AG04450 (cell line): ENCODE results near the gene FUT6. TPM values are rescaled to one million over a fixed set of nuclear protein-coding genes. Genes with fewer than 3 reads are reported as not detected.

Experiments used
- CTCF ChIA-PET: fragments of 300-600, 350-600 bp; formaldehyde crosslinking; extraction: SDS; loops from one replicate; lab custom pipeline; 2022; ENCODE audit warnings: antibody characterized with exemption, inconsistent platforms; lab: Charles Lee
- POLR2A ChIA-PET: fragments of 350-600 bp; formaldehyde crosslinking; extraction: SDS; loops from one replicate; lab custom pipeline; 2021; ENCODE audit warnings: antibody characterized with exemption, inconsistent platforms; lab: Yijun Ruan, JAX
- DNase-seq: peaks from one replicate; pipeline ENCODE4 v3.0.0-alpha.2; 2011; ENCODE audit warnings: low read depth, low spot score
- H3K27ac ChIP-seq: one replicate; pipeline ENCODE4 v1.5.1; 2012; ENCODE audit warnings: low read depth, low read length, control low read depth
- H3K27me3 ChIP-seq: one replicate; pipeline ENCODE4 v1.6.0; 2012; ENCODE audit warnings: low read length; ENCODE audit not compliant: control insufficient read depth, insufficient read depth
- H3K4me3 ChIP-seq: 2 replicates; pipeline ENCODE4 v1.5.1; 2011; ENCODE audit warnings: mild to moderate bottlenecking, low read depth, low read length, control low read depth
- H3K9me3 ChIP-seq: 2 replicates; pipeline ENCODE4 v1.5.1; 2012; ENCODE audit warnings: low read length; ENCODE audit not compliant: control insufficient read depth, insufficient read depth
- CTCF ChIP-seq: IDR thresholded peaks from 2 replicates; pipeline ENCODE4 v1.5.1; 2011; ENCODE audit warnings: low read depth, low read length, control low read depth, inconsistent platforms
- polyA plus RNA-seq: library from polyadenylated mRNA; depleted of rRNA; stranded (reverse); fragments of >200 nt; gene quantifications from 2 replicates; pipeline ENCODE4 v1.2.3, GENCODE V29; 2011

Gene FUT6
- polyA plus RNA-seq, 1 experiment: not detected

- DNase-seq: no peak
- TF ChIP-seq CTCF: no peak
- POLR2A ChIA-PET: no interaction called here
- no peak overlapping the region for H3K27ac ChIP-seq
- peaks cover 11% of the 10 kb centered on the region for H3K27me3 ChIP-seq
- no peaks in the 10 kb centered on the region; the same call in 1 of the 2 replicates for H3K9me3 ChIP-seq
- CTCF ChIA-PET: interaction anchor here (2.5 kb wide), 1 partner anchor 34 kb away, joined by 10 read pairs; the partner anchor contains the start of gene NRTN
- no peak overlapping the region for H3K4me3 ChIP-seq
These were observed 993 bp downstream of the FUT6 start for GRCh38 chr19:5838353-5839064.

- CTCF ChIA-PET: no interaction called here
These were observed 1.6 kb downstream of the FUT6 start for GRCh38 chr19:5837761-5838352.

DNA sequence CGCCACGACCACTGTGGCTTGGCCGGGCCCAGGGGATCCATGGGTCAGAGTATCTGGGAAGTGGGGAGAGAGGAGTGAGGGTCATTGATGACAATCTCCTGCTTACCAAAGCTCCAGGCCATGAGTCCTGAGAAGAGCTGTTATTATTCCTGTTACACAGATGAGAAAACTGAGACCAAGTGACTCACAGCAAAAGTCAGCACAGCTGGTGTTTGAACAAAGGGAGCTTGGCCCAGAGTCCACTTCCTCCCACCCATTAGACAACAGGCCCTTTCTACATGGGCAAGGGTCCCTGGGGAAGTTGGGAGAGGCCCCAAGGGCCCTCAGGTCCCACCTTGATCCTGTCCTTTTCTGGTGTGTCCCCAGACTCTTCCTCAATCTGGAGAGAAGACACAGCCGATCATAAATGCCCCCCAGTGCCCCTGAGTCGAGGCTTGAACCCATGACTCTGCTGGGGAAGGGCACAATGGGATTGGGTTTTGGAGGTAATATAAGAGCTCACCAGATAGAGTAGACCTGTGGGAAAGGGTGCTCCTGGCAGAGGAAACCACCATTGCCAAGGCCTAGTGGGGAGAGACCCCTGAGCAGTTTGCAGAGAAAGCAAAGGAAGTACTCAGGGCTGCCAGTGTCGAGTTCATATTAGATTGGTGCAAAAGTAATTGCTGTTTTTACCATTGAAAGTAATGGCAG, 6.8 kb downstream of the FUT6 start:
- CTCF ChIA-PET: interaction anchor here (1.9 kb wide), 1 partner anchor 29 kb away, joined by 7 read pairs; no protein-coding TSS in a partner anchor
- Histone ChIP-seq H3K4me3 (no peak overlapping the region), H3K27ac (no peak overlapping the region), H3K27me3 (no peaks in the 10 kb centered on the region), H3K9me3 (no peaks in the 10 kb centered on the region; the same call in 1 of the 2 replicates)
- POLR2A ChIA-PET: interaction anchor here (0.7 kb wide), 1 partner anchor 1764 kb away, joined by 8 read pairs; no protein-coding TSS in a partner anchor
- DNase-seq: no peak
- no peak for TF ChIP-seq CTCF

More at GRCh38 chr19:5837761-5838352, 1.6 kb downstream of the FUT6 start:
- Histone ChIP-seq H3K9me3 (no peaks in the 10 kb centered on the region; the same call in 1 of the 2 replicates), H3K27me3 (peaks cover 11% of the 10 kb centered on the region), H3K4me3 (no peak overlapping the region), H3K27ac (no peak overlapping the region)
- TF ChIP-seq CTCF: no peak
- POLR2A ChIA-PET: no interaction called here
- no peak for DNase-seq

DNA sequence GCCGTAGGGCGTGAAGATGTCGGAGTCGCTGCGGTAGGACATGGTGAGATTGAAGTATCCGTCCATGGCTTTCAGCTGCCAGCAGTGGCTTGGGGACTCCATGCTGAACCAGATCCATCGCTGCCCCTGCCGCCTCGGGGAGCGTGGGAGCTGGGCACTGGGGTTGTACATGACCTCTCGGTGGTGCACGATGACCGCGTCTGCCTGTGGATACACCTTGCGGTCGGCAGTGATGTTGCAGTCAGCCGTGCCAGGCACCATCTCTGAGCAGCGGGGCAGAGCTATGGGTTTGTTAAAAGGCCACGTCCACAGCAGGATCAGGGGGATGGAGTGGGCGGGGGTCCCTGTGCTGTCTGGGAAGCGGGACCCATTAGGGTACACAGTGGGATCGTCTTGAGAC, 7.4 kb downstream of the FUT6 start:
- DNase-seq: no peak
- H3K9me3 ChIP-seq: no peaks in the 10 kb centered on the region; the same call in 1 of the 2 replicates
- no peak overlapping the region for H3K27ac ChIP-seq
- ChIA-PET CTCF (interaction anchor here (1.9 kb wide), 1 partner anchor 28 kb away, joined by 7 read pairs; no protein-coding TSS in a partner anchor), POLR2A (no interaction called here)
- no peak overlapping the region for H3K4me3 ChIP-seq
- H3K27me3 ChIP-seq: peaks cover 2% of the 10 kb centered on the region
- no peak for TF ChIP-seq CTCF
